GM21447 (cell line): Measurements from ENCODE around the gene STAT3.
"Not testable (repeated sequence)": the region's sequence is repeated elsewhere in the genome, so short reads cannot be mapped to it uniquely, and the experiment has no call there.

Experiments
- ATAC-seq: cut with Tn5 transposase; IDR thresholded peaks from one replicate; pipeline ENCODE4 v1.9.1; 2021; ENCODE audit not compliant: unreplicated experiment

STAT3 gene

DNA sequence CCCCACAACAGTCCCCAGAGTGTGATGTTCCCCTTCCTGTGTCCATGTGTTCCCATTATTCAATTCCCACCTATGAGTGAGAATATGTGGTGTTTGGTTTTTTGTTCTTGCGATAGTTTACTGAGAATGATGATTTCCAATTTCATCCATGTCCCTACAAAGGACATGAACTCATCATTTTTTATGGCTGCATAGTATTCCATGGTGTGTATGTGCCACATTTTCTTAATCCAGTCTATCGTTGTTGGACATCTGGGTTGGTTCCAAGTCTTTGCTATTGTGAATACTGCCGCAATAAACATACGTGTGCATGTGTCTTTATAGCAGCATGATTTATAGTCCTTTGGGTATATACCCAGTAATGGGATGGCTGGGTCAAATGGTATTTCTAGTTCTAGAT lies 123.9 kb downstream of the STAT3 start:
- ATAC-seq = not testable (repeated sequence)
